GM23338 (cell line): ENCODE measurements around the gene NUF2. TPM values are rescaled to one million over a fixed set of nuclear protein-coding genes. Genes with fewer than 3 reads are reported as not detected.

Source experiments
- ATAC-seq: fragments of 200-7000 bp; cut with Tn5 transposase; 3 replicates; pipeline ENCODE4 v1.9.1; 2020
- DNase-seq: peaks from one replicate; pipeline ENCODE4 v3.0.0-alpha.2; 2015; ENCODE audit warnings: low spot score
- H2AFZ ChIP-seq: fragments of 200-600 bp; sonication (generic); 2 replicates; pipeline ENCODE4 v1.8.0; 2016; ENCODE audit warnings: antibody characterized with exemption, mild to moderate bottlenecking, moderate library complexity
- H3F3A ChIP-seq: fragments of 200-600 bp; sonication (generic); replicated peaks from 2 replicates; pipeline ENCODE4 v1.8.0; 2017; ENCODE audit warnings: antibody characterized with exemption, mixed run types, low read depth
- H3K27ac ChIP-seq: fragments of 200-600 bp; sonication (generic); 2 replicates; pipeline ENCODE4 v1.6.1; 2016; ENCODE audit warnings: low read depth
- H3K27me3 ChIP-seq: fragments of 200-600 bp; sonication (generic); 2 replicates; pipeline ENCODE4 v1.8.0; 2016; ENCODE audit warnings: mild to moderate bottlenecking, mixed run types, moderate library complexity; ENCODE audit not compliant: insufficient read depth
- H3K36me3 ChIP-seq: fragments of 200-600 bp; sonication (generic); 2 replicates; pipeline ENCODE4 v1.8.0; 2016; ENCODE audit warnings: mild to moderate bottlenecking; ENCODE audit not compliant: insufficient read depth
- H3K4me1 ChIP-seq: fragments of 200-600 bp; sonication (generic); 2 replicates; pipeline ENCODE4 v1.8.0; 2016; ENCODE audit warnings: mild to moderate bottlenecking, moderate library complexity; ENCODE audit not compliant: insufficient read depth
- H3K4me2 ChIP-seq: fragments of 200-600 bp; sonication (generic); 2 replicates; pipeline ENCODE4 v1.7.1; 2017; ENCODE audit warnings: mixed run types
- H3K4me3 ChIP-seq: fragments of 200-600 bp; sonication (generic); 2 replicates; pipeline ENCODE4 v1.6.1; 2016; ENCODE audit warnings: mixed run types
- H3K79me2 ChIP-seq: fragments of 200-600 bp; sonication (generic); replicated peaks from 2 replicates; pipeline ENCODE4 v1.8.0; 2017; ENCODE audit warnings: mild to moderate bottlenecking; ENCODE audit not compliant: insufficient read depth
- H3K9me2 ChIP-seq: fragments of 200-600 bp; sonication (generic); 2 replicates; pipeline ENCODE4 v1.8.0; 2017; ENCODE audit not compliant: insufficient read depth
- H4K20me1 ChIP-seq: fragments of 200-600 bp; sonication (generic); replicated peaks from 2 replicates; pipeline ENCODE4 v1.8.0; 2017; ENCODE audit warnings: mild to moderate bottlenecking; ENCODE audit not compliant: insufficient read depth
- H3K27ac Mint-ChIP-seq: 2 replicates; pipeline ENCODE4 v1.8.0; 2020; ENCODE audit warnings: inconsistent platforms, mild to moderate bottlenecking, moderate library complexity, mixed read lengths
- H3K27me3 Mint-ChIP-seq: 3 replicates; pipeline ENCODE4 v1.8.0; 2022; ENCODE audit warnings: low read depth, mild to moderate bottlenecking, moderate library complexity, mixed read lengths, inconsistent platforms; ENCODE audit not compliant: insufficient read depth, poor library complexity
- H3K36me3 Mint-ChIP-seq: 3 replicates; pipeline ENCODE4 v1.8.0; 2021; ENCODE audit warnings: low read depth, mild to moderate bottlenecking, inconsistent platforms, moderate library complexity, mixed read lengths
- H3K4me1 Mint-ChIP-seq: 3 replicates; pipeline ENCODE4 v1.8.0; 2020; ENCODE audit warnings: mild to moderate bottlenecking, inconsistent platforms, mixed read lengths
- H3K4me3 Mint-ChIP-seq: 3 replicates; pipeline ENCODE4 v1.8.0; 2021; ENCODE audit warnings: moderate library complexity, mild to moderate bottlenecking, inconsistent platforms, mixed read lengths
- H3K9me3 Mint-ChIP-seq: 3 replicates; pipeline ENCODE4 v1.8.0; 2020; ENCODE audit warnings: moderate library complexity, mild to moderate bottlenecking, inconsistent platforms, mixed read lengths
- CREB1 ChIP-seq: fragments of 250-450 bp; sonication (Bioruptor Pico); IDR thresholded peaks from 2 replicates; pipeline ENCODE4 v1.5.0; 2020; ENCODE audit warnings: low read depth, mild to moderate bottlenecking, moderate library complexity
- EZH2 ChIP-seq: fragments of 200-600 bp; sonication (generic); IDR thresholded peaks from one replicate; pipeline ENCODE4 v1.8.0; 2017; ENCODE audit warnings: antibody characterized with exemption, mild to moderate bottlenecking, low read depth; ENCODE audit not compliant: unreplicated experiment
- EZH2phosphoT487 ChIP-seq: fragments of 200-600 bp; sonication (generic); IDR thresholded peaks from one replicate; pipeline ENCODE4 v1.8.1; 2018; ENCODE audit warnings: antibody characterized with exemption; ENCODE audit not compliant: unreplicated experiment
- JUNB ChIP-seq: IDR thresholded peaks from one replicate; pipeline ENCODE4 v1.6.1; 2016; ENCODE audit warnings: antibody characterized with exemption; ENCODE audit not compliant: unreplicated experiment
- NANOG ChIP-seq: IDR thresholded peaks from 2 replicates; pipeline ENCODE4 v1.6.1; 2016; ENCODE audit warnings: antibody characterized with exemption, borderline replicate concordance
- POLR2AphosphoS5 ChIP-seq: IDR thresholded peaks from 2 replicates; pipeline ENCODE4 v1.6.1; 2016; ENCODE audit warnings: antibody characterized with exemption, low read depth
- STAT1 ChIP-seq: IDR thresholded peaks from one replicate; pipeline ENCODE4 v1.6.1; 2016; ENCODE audit warnings: antibody characterized with exemption; ENCODE audit not compliant: unreplicated experiment
- ZNF114 ChIP-seq: fragments of 250-450 bp; sonication (Bioruptor Pico); IDR thresholded peaks from 2 replicates; pipeline ENCODE4 v1.5.0; 2020; ENCODE audit warnings: mild to moderate bottlenecking, moderate library complexity
- ZNF331 ChIP-seq: fragments of 250-450 bp; sonication (Bioruptor Pico); IDR thresholded peaks from 2 replicates; pipeline ENCODE4 v1.5.0; 2020; ENCODE audit warnings: low read depth, mild to moderate bottlenecking, moderate library complexity
- polyA plus RNA-seq: library from polyadenylated mRNA; unstranded; fragments of >200 nt; fragmentation: Nextera tagmentation; extraction: Ambion mirVana; gene quantifications from 2 replicates; pipeline ENCODE4 v1.2.1, GENCODE V29; 2016
- total RNA-seq: library from RNA; depleted of rRNA; stranded (reverse); fragments of >200 nt; shearing (Covaris generic); gene quantifications from 2 replicates; pipeline ENCODE4 v1.2.3, GENCODE V29; 2014
- TF ChIP-seq, protein P1 (sequence below): fragments of 250-450 bp; sonication (Bioruptor Pico); IDR thresholded peaks from 2 replicates; pipeline ENCODE4 v1.5.0; 2020; ENCODE audit warnings: mild to moderate bottlenecking, moderate library complexity
- TF ChIP-seq, protein P2 (sequence below): IDR thresholded peaks from one replicate; pipeline ENCODE4 v1.6.1; 2018; ENCODE audit warnings: antibody characterized with exemption; ENCODE audit not compliant: unreplicated experiment
- TF ChIP-seq, protein P3 (sequence below), 2 experiments: fragments of 200-600 bp in 1 of 2; sonication (generic) in 1 of 2; conservative IDR thresholded peaks; 2 replicates each; pipeline versions ENCODE4 v1.5.1 to v1.6.1; 2016 to 2017; ENCODE audit warnings: antibody characterized with exemption in 2 of 2, low read depth in 2 of 2, mild to moderate bottlenecking in 2 of 2, moderate library complexity in 1 of 2
- TF ChIP-seq, protein P4 (sequence below): IDR thresholded peaks from 2 replicates; pipeline ENCODE4 v1.6.1; 2016; ENCODE audit warnings: antibody characterized with exemption

The NUF2 gene
- total and polyA plus RNA-seq, 2 experiments from 2014 or later = 21.7 to 51.4 TPM

DNA sequence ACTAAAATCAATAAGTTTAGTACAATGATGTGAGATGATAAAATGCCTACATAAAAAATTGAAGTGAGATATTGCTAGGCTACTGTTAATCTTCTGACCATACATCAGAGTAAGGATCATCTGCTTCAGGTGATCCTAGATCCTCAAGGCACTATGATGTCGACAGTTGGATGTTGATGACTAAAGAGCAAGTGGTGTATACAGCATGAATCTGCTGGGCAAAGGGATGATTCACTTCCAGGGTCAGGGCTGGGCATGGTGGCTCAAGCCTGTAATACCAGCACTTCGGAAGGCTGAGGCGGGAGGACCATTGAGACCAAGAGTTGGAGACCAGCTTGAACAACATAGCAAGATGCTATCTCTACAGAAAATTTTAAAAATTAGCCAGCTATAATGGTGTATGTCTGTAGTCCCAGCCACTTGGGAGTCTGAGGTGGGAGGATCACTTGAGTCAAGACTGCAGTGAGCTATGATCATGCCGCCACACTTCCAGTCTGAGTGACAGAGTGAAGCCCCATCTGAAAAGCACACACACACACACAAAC lies 24.6 kb downstream of the NUF2 start:
- no peaks in the 10 kb centered on the region for H3K27me3 ChIP-seq
- DNase-seq (no peak), ATAC-seq (no peak)
- H3K4me1 ChIP-seq = no peaks in the 10 kb centered on the region
- H3K27ac ChIP-seq = no peak overlapping the region
- no peak overlapping the region for H3K4me2 ChIP-seq
- no peak overlapping the region for H3K4me3 Mint-ChIP-seq
- no peaks in the 10 kb centered on the region for H3F3A ChIP-seq
- no peaks in the 10 kb centered on the region for H3K4me1 Mint-ChIP-seq
- no peak overlapping the region for H3K4me3 ChIP-seq
- H3K9me2 ChIP-seq = no peaks in the 10 kb centered on the region
- H4K20me1 ChIP-seq = no peaks in the 10 kb centered on the region
- no peaks in the 10 kb centered on the region for H3K27me3 Mint-ChIP-seq
- peaks cover 17% of the 10 kb centered on the region for H3K36me3 ChIP-seq
- H3K36me3 Mint-ChIP-seq = peaks cover 38% of the 10 kb centered on the region
- H3K27ac Mint-ChIP-seq = no peak overlapping the region
- no peak overlapping the region for H2AFZ ChIP-seq
- H3K79me2 ChIP-seq = no peaks in the 10 kb centered on the region
- TF ChIP-seq, protein P1, sequence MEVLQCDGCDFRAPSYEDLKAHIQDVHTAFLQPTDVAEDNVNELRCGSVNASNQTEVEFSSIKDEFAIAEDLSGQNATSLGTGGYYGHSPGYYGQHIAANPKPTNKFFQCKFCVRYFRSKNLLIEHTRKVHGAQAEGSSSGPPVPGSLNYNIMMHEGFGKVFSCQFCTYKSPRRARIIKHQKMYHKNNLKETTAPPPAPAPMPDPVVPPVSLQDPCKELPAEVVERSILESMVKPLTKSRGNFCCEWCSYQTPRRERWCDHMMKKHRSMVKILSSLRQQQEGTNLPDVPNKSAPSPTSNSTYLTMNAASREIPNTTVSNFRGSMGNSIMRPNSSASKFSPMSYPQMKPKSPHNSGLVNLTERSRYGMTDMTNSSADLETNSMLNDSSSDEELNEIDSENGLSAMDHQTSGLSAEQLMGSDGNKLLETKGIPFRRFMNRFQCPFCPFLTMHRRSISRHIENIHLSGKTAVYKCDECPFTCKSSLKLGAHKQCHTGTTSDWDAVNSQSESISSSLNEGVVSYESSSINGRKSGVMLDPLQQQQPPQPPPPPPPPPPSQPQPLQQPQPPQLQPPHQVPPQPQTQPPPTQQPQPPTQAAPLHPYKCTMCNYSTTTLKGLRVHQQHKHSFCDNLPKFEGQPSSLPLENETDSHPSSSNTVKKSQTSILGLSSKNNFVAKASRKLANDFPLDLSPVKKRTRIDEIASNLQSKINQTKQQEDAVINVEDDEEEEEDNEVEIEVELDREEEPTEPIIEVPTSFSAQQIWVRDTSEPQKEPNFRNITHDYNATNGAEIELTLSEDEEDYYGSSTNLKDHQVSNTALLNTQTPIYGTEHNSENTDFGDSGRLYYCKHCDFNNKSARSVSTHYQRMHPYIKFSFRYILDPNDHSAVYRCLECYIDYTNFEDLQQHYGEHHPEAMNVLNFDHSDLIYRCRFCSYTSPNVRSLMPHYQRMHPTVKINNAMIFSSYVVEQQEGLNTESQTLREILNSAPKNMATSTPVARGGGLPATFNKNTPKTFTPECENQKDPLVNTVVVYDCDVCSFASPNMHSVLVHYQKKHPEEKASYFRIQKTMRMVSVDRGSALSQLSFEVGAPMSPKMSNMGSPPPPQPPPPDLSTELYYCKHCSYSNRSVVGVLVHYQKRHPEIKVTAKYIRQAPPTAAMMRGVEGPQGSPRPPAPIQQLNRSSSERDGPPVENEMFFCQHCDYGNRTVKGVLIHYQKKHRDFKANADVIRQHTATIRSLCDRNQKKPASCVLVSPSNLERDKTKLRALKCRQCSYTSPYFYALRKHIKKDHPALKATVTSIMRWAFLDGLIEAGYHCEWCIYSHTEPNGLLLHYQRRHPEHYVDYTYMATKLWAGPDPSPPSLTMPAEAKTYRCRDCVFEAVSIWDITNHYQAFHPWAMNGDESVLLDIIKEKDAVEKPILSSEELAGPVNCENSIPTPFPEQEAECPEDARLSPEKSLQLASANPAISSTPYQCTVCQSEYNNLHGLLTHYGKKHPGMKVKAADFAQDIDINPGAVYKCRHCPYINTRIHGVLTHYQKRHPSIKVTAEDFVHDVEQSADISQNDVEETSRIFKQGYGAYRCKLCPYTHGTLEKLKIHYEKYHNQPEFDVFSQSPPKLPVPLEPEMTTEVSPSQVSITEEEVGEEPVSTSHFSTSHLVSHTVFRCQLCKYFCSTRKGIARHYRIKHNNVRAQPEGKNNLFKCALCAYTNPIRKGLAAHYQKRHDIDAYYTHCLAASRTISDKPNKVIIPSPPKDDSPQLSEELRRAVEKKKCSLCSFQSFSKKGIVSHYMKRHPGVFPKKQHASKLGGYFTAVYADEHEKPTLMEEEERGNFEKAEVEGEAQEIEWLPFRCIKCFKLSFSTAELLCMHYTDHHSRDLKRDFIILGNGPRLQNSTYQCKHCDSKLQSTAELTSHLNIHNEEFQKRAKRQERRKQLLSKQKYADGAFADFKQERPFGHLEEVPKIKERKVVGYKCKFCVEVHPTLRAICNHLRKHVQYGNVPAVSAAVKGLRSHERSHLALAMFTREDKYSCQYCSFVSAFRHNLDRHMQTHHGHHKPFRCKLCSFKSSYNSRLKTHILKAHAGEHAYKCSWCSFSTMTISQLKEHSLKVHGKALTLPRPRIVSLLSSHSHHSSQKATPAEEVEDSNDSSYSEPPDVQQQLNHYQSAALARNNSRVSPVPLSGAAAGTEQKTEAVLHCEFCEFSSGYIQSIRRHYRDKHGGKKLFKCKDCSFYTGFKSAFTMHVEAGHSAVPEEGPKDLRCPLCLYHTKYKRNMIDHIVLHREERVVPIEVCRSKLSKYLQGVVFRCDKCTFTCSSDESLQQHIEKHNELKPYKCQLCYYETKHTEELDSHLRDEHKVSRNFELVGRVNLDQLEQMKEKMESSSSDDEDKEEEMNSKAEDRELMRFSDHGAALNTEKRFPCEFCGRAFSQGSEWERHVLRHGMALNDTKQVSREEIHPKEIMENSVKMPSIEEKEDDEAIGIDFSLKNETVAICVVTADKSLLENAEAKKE (CRISPR knock-in tag) = no peak
- no peak for TF ChIP-seq NANOG
- TF ChIP-seq STAT1 = no peak
- TF ChIP-seq, protein P2, sequence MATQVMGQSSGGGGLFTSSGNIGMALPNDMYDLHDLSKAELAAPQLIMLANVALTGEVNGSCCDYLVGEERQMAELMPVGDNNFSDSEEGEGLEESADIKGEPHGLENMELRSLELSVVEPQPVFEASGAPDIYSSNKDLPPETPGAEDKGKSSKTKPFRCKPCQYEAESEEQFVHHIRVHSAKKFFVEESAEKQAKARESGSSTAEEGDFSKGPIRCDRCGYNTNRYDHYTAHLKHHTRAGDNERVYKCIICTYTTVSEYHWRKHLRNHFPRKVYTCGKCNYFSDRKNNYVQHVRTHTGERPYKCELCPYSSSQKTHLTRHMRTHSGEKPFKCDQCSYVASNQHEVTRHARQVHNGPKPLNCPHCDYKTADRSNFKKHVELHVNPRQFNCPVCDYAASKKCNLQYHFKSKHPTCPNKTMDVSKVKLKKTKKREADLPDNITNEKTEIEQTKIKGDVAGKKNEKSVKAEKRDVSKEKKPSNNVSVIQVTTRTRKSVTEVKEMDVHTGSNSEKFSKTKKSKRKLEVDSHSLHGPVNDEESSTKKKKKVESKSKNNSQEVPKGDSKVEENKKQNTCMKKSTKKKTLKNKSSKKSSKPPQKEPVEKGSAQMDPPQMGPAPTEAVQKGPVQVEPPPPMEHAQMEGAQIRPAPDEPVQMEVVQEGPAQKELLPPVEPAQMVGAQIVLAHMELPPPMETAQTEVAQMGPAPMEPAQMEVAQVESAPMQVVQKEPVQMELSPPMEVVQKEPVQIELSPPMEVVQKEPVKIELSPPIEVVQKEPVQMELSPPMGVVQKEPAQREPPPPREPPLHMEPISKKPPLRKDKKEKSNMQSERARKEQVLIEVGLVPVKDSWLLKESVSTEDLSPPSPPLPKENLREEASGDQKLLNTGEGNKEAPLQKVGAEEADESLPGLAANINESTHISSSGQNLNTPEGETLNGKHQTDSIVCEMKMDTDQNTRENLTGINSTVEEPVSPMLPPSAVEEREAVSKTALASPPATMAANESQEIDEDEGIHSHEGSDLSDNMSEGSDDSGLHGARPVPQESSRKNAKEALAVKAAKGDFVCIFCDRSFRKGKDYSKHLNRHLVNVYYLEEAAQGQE = no peak
- no peak for TF ChIP-seq ZNF331 (CRISPR knock-in tag)
- TF ChIP-seq ZNF114 (CRISPR knock-in tag) = no peak
- TF ChIP-seq, protein P3, sequence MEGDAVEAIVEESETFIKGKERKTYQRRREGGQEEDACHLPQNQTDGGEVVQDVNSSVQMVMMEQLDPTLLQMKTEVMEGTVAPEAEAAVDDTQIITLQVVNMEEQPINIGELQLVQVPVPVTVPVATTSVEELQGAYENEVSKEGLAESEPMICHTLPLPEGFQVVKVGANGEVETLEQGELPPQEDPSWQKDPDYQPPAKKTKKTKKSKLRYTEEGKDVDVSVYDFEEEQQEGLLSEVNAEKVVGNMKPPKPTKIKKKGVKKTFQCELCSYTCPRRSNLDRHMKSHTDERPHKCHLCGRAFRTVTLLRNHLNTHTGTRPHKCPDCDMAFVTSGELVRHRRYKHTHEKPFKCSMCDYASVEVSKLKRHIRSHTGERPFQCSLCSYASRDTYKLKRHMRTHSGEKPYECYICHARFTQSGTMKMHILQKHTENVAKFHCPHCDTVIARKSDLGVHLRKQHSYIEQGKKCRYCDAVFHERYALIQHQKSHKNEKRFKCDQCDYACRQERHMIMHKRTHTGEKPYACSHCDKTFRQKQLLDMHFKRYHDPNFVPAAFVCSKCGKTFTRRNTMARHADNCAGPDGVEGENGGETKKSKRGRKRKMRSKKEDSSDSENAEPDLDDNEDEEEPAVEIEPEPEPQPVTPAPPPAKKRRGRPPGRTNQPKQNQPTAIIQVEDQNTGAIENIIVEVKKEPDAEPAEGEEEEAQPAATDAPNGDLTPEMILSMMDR (conservative IDR thresholded peaks at IDR 0.05; ENCODE audit: low read depth in 2 of 2) = no peak
- no peak for TF ChIP-seq JUNB
- TF ChIP-seq, protein P4, sequence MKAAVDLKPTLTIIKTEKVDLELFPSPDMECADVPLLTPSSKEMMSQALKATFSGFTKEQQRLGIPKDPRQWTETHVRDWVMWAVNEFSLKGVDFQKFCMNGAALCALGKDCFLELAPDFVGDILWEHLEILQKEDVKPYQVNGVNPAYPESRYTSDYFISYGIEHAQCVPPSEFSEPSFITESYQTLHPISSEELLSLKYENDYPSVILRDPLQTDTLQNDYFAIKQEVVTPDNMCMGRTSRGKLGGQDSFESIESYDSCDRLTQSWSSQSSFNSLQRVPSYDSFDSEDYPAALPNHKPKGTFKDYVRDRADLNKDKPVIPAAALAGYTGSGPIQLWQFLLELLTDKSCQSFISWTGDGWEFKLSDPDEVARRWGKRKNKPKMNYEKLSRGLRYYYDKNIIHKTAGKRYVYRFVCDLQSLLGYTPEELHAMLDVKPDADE = no peak
- TF ChIP-seq CREB1 = no peak
- TF ChIP-seq EZH2phosphoT487 = no peak
- no peak for TF ChIP-seq POLR2AphosphoS5
- no peak for TF ChIP-seq EZH2
- no peaks in the 10 kb centered on the region for H3K9me3 Mint-ChIP-seq
